Neutrophil (primary cell): ENCODE data around the gene PRPF38B.
"Not testable (repeated sequence)": the region's sequence is repeated elsewhere in the genome, so short reads cannot be mapped to it uniquely, and the experiment has no call there.

Experiments used
- H3K27ac ChIP-seq: fragments of 200-600 bp; sonication (generic); 2 replicates; pipeline ENCODE4 v1.5.1; 2016; ENCODE audit warnings: mild to moderate bottlenecking, moderate library complexity
- H3K27me3 ChIP-seq: fragments of 200-600 bp; sonication (generic); 2 replicates; pipeline ENCODE4 v1.6.0; 2016; ENCODE audit warnings: mild to moderate bottlenecking
- H3K36me3 ChIP-seq: fragments of 200-600 bp; sonication (generic); 2 replicates; pipeline ENCODE4 v1.5.1; 2017
- H3K4me1 ChIP-seq, 2 experiments: fragments of 200-600 bp in 1 of 2; sonication (generic) in 1 of 2; 1 replicate in 1 of 2; 2 replicates in 1 of 2; pipeline versions ENCODE4 v1.5.1 to v1.6.1; 2013 to 2016; ENCODE audit warnings: low read depth in 1 of 2, low read length in 1 of 2, mild to moderate bottlenecking in 1 of 2, moderate library complexity in 1 of 2; ENCODE audit not compliant: control insufficient read depth in 1 of 2, insufficient read depth in 1 of 2
- H3K4me3 ChIP-seq, 2 experiments: fragments of 200-600 bp in 1 of 2; sonication (generic) in 1 of 2; 1 replicate in 1 of 2; 2 replicates in 1 of 2; pipeline ENCODE4 v1.5.1; 2013 to 2016; ENCODE audit warnings: low read depth in 1 of 2, low read length in 1 of 2, mild to moderate bottlenecking in 1 of 2, moderate library complexity in 1 of 2
- H3K9me3 ChIP-seq: fragments of 200-600 bp; sonication (generic); 2 replicates; pipeline ENCODE4 v1.5.1; 2016
- TF ChIP-seq, protein P1 (sequence below): fragments of 200-600 bp; sonication (generic); IDR thresholded peaks from 2 replicates; pipeline ENCODE4 v1.5.1; 2016; ENCODE audit warnings: antibody characterized with exemption

Gene PRPF38B

GRCh38 chr1:108669679-108670078 lies 22.4 kb upstream of the PRPF38B start:
- Histone ChIP-seq H3K4me3 (no peak overlapping the region), H3K9me3 (no peaks in the 10 kb centered on the region), H3K36me3 (no peaks in the 10 kb centered on the region), H3K27me3 (no peaks in the 10 kb centered on the region), H3K4me1 (peaks cover 0 to under 1% of the 10 kb centered on the region in 2 experiments), H3K27ac (no peak overlapping the region)
- TF ChIP-seq, protein P1, sequence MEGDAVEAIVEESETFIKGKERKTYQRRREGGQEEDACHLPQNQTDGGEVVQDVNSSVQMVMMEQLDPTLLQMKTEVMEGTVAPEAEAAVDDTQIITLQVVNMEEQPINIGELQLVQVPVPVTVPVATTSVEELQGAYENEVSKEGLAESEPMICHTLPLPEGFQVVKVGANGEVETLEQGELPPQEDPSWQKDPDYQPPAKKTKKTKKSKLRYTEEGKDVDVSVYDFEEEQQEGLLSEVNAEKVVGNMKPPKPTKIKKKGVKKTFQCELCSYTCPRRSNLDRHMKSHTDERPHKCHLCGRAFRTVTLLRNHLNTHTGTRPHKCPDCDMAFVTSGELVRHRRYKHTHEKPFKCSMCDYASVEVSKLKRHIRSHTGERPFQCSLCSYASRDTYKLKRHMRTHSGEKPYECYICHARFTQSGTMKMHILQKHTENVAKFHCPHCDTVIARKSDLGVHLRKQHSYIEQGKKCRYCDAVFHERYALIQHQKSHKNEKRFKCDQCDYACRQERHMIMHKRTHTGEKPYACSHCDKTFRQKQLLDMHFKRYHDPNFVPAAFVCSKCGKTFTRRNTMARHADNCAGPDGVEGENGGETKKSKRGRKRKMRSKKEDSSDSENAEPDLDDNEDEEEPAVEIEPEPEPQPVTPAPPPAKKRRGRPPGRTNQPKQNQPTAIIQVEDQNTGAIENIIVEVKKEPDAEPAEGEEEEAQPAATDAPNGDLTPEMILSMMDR, result no peak

DNA sequence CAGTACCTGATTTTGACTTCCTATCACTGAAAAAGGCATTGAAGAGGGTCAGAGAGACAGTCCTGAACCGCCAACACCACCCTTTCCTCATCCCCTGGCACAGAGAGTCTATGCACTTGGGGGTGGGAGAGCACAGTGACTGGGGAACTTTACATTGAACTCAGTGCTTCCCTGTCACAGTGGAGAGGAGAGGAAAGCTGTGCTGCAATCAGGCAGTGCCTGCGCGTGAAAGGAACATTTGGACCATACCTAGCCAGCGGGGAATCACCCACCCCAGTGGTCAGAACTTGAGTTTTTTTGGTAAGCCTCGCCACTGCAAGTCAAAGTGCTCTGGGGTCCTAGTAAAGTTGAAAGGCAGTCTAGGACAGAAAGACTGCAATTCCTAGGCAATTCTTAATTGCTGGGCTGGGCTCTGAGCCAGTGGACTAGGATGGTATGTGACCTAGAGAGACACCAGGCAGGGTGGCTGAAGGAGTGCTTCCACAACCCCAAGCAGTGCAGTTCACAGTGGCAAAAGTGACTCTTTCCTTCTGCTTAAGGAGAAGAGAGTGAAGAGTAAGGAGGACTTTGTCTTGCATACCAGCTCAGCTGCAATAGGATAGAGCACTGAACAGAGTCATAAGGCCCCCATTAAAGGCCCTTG lies 21.9 kb upstream of the PRPF38B start:
- Histone ChIP-seq H3K36me3 (no peaks in the 10 kb centered on the region), H3K27me3 (no peaks in the 10 kb centered on the region), H3K4me3 (no peak overlapping the region), H3K4me1 (no peaks in the 10 kb centered on the region), H3K9me3 (no peaks in the 10 kb centered on the region), H3K27ac (no peak overlapping the region)
- TF ChIP-seq, protein P1, result no peak

DNA sequence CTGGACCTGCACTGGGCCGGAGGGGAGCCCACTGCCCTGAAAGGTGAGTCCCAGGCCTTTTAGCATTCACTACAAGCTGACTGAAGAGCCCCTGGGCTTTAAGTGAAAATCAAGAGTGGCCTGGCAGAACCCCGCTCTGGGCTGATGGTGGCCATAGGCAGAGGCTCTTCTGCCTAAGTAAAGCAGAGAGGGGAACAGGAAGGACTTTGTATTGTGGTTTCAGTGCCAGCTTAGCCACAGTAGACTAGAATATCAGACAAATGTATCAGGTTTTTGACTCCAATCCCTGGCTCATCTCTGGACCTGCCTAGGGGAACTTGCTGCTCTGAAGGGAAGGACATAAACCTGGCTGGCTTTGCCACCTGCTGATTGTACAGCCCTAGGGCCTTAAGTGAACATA lies 21.0 kb upstream of the PRPF38B start:
- Histone ChIP-seq H3K9me3 (no peaks in the 10 kb centered on the region), H3K36me3 (no peaks in the 10 kb centered on the region), H3K27me3 (no peaks in the 10 kb centered on the region), H3K4me1 (no peaks in the 10 kb centered on the region), H3K27ac (no peak overlapping the region), H3K4me3 (no peak overlapping the region)
- TF ChIP-seq, protein P1, result no peak

- TF ChIP-seq, protein P1, result no peak
- H3K27me3 ChIP-seq, result no peaks in the 10 kb centered on the region
- H3K36me3 ChIP-seq, result no peaks in the 10 kb centered on the region
- no peak overlapping the region for H3K27ac ChIP-seq
- peaks cover 3 to 5% of the 10 kb centered on the region in 2 experiments for H3K4me1 ChIP-seq
- no peaks in the 10 kb centered on the region for H3K9me3 ChIP-seq
- no peak overlapping the region for H3K4me3 ChIP-seq
These were observed 13.4 kb upstream of the PRPF38B start for GRCh38 chr1:108678706-108679105.

DNA sequence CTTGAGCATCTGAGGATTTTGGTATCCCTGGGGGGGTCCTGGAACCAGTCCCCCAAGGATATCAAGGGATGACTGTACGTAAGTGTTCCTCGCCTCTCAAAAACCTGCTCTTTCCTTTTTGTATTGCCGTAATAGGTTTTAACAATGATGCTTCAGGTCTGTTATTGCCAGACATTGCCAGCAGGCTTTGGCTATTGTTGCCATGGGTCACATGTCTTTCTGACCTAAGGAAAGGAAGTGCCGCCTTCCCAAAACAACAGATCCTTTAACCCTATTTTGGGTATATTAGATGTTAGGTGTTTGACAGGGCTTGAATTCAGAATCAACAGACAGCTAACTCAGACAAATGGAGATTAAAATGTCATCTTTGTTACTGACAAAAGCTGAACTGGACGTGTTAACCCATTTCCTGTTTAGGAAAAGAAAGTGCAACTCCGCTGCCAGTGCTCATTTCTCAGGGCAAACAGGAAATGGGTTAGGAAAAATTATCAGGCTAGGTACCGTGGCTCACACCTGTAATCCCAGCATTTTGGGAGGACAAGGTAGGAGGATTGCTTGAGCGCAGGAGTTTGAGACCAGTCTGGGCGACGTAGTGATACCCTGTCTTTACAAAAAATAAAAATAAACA lies 12.4 kb upstream of the PRPF38B start:
- Histone ChIP-seq H3K4me3 (no peak overlapping the region), H3K27me3 (no peaks in the 10 kb centered on the region), H3K27ac (no peak overlapping the region), H3K9me3 (no peaks in the 10 kb centered on the region), H3K36me3 (no peaks in the 10 kb centered on the region), H3K4me1 (peaks cover 3 to 5% of the 10 kb centered on the region in 2 experiments)
- TF ChIP-seq, protein P1, result no peak

- not testable (repeated sequence) for H3K4me1 ChIP-seq
These were observed 10.4 kb upstream of the PRPF38B start for GRCh38 chr1:108681701-108682100.

More at GRCh38 chr1:108681701-108682100, 10.4 kb upstream of the PRPF38B start:
- not testable (repeated sequence) for H3K9me3 ChIP-seq, H3K27me3 ChIP-seq, H3K36me3 ChIP-seq, H3K27ac ChIP-seq, H3K4me3 ChIP-seq
